SU-DHL-6 (cell line): ENCODE results near the gene CTNND2.
"Not testable (repeated sequence)": the region's sequence is repeated elsewhere in the genome, so short reads cannot be mapped to it uniquely, and the experiment has no call there.

ENCODE experiments used
- H2AFZ ChIP-seq: fragments of 200-600 bp; sonication (generic); 2 replicates; pipeline ENCODE4 v1.6.1; 2014; ENCODE audit warnings: low read depth, mild to moderate bottlenecking, moderate library complexity, mixed read lengths, antibody characterized with exemption, low read length; ENCODE audit not compliant: severe bottlenecking
- H3F3A ChIP-seq: fragments of 200-600 bp; shearing (Covaris generic); 2 replicates; pipeline ENCODE4 v1.6.0; 2016; ENCODE audit warnings: antibody characterized with exemption, mild to moderate bottlenecking; ENCODE audit not compliant: insufficient read depth
- H3K27ac ChIP-seq: fragments of 200-600 bp; sonication (generic); 2 replicates; pipeline ENCODE4 v1.5.1; 2016; ENCODE audit warnings: low read depth, mild to moderate bottlenecking, low read length, moderate library complexity, mixed read lengths
- H3K27me3 ChIP-seq: fragments of 200-600 bp; sonication (generic), shearing (Covaris generic); 2 replicates; pipeline ENCODE4 v1.6.0; 2014; ENCODE audit warnings: mild to moderate bottlenecking, low read length
- H3K36me3 ChIP-seq: fragments of 200-600 bp; sonication (generic); 2 replicates; pipeline ENCODE4 v1.6.1; 2014; ENCODE audit warnings: mild to moderate bottlenecking, low read length, mixed read lengths
- H3K4me2 ChIP-seq: fragments of 300-600, 200-600 bp; shearing (Covaris generic), sonication (generic); 2 replicates; pipeline ENCODE4 v1.6.0; 2014; ENCODE audit warnings: low read length, low read depth, mild to moderate bottlenecking; ENCODE audit not compliant: poor library complexity, severe bottlenecking
- H3K4me3 ChIP-seq: fragments of 200-600 bp; sonication (generic); 2 replicates; pipeline ENCODE4 v1.5.1; 2014; ENCODE audit warnings: antibody characterized with exemption, low read length, mild to moderate bottlenecking, mixed read lengths; ENCODE audit not compliant: insufficient read depth, poor library complexity, severe bottlenecking
- H3K79me2 ChIP-seq: fragments of 200-600 bp; sonication (generic); 2 replicates; pipeline ENCODE4 v1.6.1; 2014; ENCODE audit warnings: mild to moderate bottlenecking, low read length, moderate library complexity; ENCODE audit not compliant: insufficient read depth
- H3K9ac ChIP-seq: fragments of 200-600 bp; sonication (generic); 2 replicates; pipeline ENCODE4 v1.7.0; 2014; ENCODE audit warnings: mild to moderate bottlenecking, low read length
- H3K9me2 ChIP-seq: fragments of 200-600 bp; sonication (generic); replicated peaks from 2 replicates; pipeline ENCODE4 v1.6.1; 2014; ENCODE audit warnings: low read length; ENCODE audit not compliant: insufficient read depth
- H3K9me3 ChIP-seq: fragments of 200-600 bp; sonication (generic); 2 replicates; pipeline ENCODE4 v1.6.1; 2014; ENCODE audit warnings: low read length, mixed read lengths; ENCODE audit not compliant: insufficient read depth
- H4K20me1 ChIP-seq: fragments of 200-600 bp; sonication (generic); 2 replicates; pipeline ENCODE4 v1.6.1; 2014; ENCODE audit warnings: low read depth, mild to moderate bottlenecking, antibody characterized with exemption, low read length, moderate library complexity, mixed read lengths
- EZH2phosphoT487 ChIP-seq: fragments of 200-600 bp; sonication (generic), shearing (Covaris generic); conservative IDR thresholded peaks from 2 replicates; pipeline ENCODE4 v1.6.1; 2018; ENCODE audit warnings: mild to moderate bottlenecking, antibody characterized with exemption, low read length, moderate library complexity, mixed read lengths
- TF ChIP-seq, protein P1 (sequence below): fragments of 200-600 bp; sonication (generic); IDR thresholded peaks from one replicate; pipeline ENCODE4 v1.5.1; 2017; ENCODE audit warnings: antibody characterized with exemption, mild to moderate bottlenecking, low read length, moderate library complexity; ENCODE audit not compliant: insufficient read depth, poor library complexity, severe bottlenecking

The CTNND2 gene

DNA sequence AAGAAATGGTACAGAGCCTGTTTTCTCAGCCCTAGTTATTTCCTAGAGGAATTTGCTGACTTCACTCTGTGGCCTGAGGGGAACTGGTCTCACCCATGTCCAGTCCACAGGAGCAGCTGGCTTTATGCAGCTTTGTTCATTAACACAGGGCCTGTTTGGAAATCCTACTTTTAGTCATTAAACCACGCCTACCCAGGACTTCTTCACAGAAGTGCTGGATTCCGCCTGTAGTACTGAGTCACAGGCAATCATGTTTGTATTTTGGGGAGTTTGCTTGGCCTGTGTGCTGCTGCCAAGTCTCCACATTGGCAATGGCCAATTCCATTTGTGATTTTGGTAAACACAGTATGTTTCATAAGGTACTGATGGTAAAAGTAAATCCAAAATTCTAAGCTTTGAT, 52.8 kb downstream of the CTNND2 start:
- no peaks in the 10 kb centered on the region for H3F3A ChIP-seq
- H3K9ac ChIP-seq: no peak overlapping the region
- no peak overlapping the region for H2AFZ ChIP-seq
- no peaks in the 10 kb centered on the region for H3K9me3 ChIP-seq
- H3K27me3 ChIP-seq: no peaks in the 10 kb centered on the region
- no peaks in the 10 kb centered on the region for H3K79me2 ChIP-seq
- H3K9me2 ChIP-seq: no peaks in the 10 kb centered on the region
- no peak overlapping the region for H3K4me2 ChIP-seq
- H3K27ac ChIP-seq: no peak overlapping the region
- H3K4me3 ChIP-seq: no peak overlapping the region
- no peaks in the 10 kb centered on the region for H4K20me1 ChIP-seq
- no peak for TF ChIP-seq EZH2phosphoT487
- TF ChIP-seq, protein P1, sequence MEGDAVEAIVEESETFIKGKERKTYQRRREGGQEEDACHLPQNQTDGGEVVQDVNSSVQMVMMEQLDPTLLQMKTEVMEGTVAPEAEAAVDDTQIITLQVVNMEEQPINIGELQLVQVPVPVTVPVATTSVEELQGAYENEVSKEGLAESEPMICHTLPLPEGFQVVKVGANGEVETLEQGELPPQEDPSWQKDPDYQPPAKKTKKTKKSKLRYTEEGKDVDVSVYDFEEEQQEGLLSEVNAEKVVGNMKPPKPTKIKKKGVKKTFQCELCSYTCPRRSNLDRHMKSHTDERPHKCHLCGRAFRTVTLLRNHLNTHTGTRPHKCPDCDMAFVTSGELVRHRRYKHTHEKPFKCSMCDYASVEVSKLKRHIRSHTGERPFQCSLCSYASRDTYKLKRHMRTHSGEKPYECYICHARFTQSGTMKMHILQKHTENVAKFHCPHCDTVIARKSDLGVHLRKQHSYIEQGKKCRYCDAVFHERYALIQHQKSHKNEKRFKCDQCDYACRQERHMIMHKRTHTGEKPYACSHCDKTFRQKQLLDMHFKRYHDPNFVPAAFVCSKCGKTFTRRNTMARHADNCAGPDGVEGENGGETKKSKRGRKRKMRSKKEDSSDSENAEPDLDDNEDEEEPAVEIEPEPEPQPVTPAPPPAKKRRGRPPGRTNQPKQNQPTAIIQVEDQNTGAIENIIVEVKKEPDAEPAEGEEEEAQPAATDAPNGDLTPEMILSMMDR: no peak
- H3K36me3 ChIP-seq: no peaks in the 10 kb centered on the region

DNA sequence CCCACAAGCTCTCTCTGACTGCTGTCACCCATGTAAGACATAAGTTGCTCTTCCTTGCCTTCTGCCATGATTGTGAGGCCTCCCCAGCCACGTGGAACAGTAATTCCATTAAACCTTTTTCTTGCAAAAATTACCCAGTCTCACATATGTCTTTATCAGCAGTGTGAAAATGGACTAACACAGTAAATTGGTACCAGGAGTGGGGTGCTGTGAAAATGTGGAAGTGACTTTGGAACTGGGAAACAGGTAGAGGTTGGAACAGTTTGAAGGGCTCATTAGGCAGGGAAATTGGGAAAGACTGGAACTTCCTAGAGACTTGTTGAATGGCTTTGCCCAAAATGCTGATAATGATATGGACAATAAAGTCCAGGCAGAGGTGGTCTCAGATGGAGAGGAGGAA, 75.7 kb downstream of the CTNND2 start:
- not testable (repeated sequence) for H3K9me2 ChIP-seq, H3K4me3 ChIP-seq, H4K20me1 ChIP-seq, H3K79me2 ChIP-seq, H3F3A ChIP-seq, H3K9ac ChIP-seq, H3K9me3 ChIP-seq, H3K36me3 ChIP-seq, H3K4me2 ChIP-seq, H3K27me3 ChIP-seq, H2AFZ ChIP-seq, H3K27ac ChIP-seq

DNA sequence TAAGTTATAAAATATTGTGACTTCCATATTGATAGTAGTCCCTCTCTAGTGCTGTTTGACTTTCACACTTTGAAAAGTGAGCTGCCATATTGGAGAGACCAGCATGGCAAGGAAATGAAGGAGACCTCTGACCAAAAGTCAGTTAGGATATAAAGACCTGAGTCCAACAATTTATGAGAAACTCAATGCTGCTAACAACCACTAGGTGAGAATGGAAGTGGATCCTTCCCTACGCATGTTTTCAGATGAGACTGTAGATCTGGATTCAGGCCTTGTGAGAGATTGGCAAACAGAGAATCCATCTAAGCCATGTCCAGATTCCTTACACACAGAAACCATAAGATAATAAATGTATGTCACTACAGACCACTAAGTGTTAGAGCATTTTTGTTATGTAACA, 81.6 kb downstream of the CTNND2 start:
- no peaks in the 10 kb centered on the region for H3K9me3 ChIP-seq
- H3K79me2 ChIP-seq: no peaks in the 10 kb centered on the region

DNA sequence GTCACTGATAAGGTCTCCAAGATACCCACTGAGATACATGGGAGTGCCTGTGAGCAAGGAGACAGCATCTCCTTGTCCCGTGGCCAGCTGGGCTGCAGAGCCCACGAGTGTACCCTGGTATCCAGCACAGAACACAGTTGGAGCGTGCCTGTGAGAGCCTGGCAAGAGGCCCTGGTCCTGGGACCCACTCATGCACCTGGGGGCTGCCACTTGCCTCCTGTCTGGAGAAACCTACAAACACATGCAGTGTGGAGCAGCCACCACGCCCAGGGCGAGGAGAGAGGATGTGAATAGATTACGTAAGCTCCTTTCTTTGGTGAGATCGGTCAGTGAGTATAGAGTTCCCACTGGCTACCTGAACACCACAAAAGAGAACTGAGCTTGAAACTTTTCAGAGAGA, 88.3 kb downstream of the CTNND2 start:
- Histone ChIP-seq H4K20me1 (no peaks in the 10 kb centered on the region), H3K79me2 (no peaks in the 10 kb centered on the region), H3K9me2 (no peaks in the 10 kb centered on the region), H3K9me3 (no peaks in the 10 kb centered on the region), H3K27me3 (no peaks in the 10 kb centered on the region), H3K27ac (no peak overlapping the region), H3K4me3 (no peak overlapping the region), H3F3A (no peaks in the 10 kb centered on the region), H3K36me3 (no peaks in the 10 kb centered on the region), H3K9ac (no peak overlapping the region), H3K4me2 (no peak overlapping the region), H2AFZ (no peak overlapping the region)
- TF ChIP-seq EZH2phosphoT487: no peak
- TF ChIP-seq, protein P1: no peak

More for the DNA sequence above, 81.6 kb downstream of the CTNND2 start:
- TF ChIP-seq EZH2phosphoT487: no peak
- TF ChIP-seq, protein P1: no peak
- H2AFZ ChIP-seq: no peak overlapping the region
- H3K9me2 ChIP-seq: no peaks in the 10 kb centered on the region
- H3K36me3 ChIP-seq: no peaks in the 10 kb centered on the region
- H4K20me1 ChIP-seq: no peaks in the 10 kb centered on the region
- no peak overlapping the region for H3K9ac ChIP-seq
- no peak overlapping the region for H3K27ac ChIP-seq
- no peaks in the 10 kb centered on the region for H3K27me3 ChIP-seq
- no peak overlapping the region for H3K4me3 ChIP-seq
- H3K4me2 ChIP-seq: no peak overlapping the region
- H3F3A ChIP-seq: no peaks in the 10 kb centered on the region
